ENCODE results near the gene TARM1. TPM values are rescaled to one million over a fixed set of nuclear protein-coding genes. Genes with fewer than 3 reads are reported as not detected.
A peak's percentile ranks its signal among the peaks of the same experiment; 100 is the strongest.
"Not testable (repeated sequence)": the region's sequence is repeated elsewhere in the genome, so short reads cannot be mapped to it uniquely, and the experiment has no call there.

Gene TARM1
- polyA plus RNA-seq, 1 donor, result not detected

DNA sequence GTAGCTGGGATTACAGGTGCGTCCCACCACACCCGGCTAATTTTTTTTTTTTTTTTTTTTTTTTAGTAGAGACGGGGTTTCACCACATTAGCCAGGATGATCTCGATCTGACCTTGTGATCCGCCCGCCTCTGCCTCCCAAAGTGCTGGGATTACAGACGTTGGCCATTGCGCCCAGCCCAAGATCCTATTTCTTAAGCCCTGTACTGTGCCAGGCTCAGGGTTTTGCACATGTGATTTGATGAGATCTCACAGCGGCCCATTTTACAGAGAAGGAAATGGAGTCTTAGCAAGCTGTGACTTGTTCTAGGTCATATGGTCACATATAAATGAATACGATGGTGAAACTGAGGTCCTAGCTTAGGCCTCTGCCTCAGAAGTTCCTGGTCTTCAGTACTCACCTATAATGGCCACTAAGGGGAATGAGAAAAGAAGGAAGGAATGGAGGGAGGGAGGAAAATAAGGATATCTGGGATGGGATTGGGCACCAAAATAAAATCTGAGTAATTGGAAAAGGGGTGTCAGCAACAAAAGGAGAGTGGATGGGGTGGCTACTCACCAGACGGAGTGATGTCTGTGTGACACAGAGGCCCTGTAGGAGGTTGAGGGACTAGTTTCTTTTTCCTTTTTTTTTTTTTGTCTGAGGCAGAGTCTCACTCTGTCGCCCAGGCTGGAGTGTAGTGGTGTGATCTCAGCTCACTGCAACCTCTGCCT lies 18.2 kb upstream of the TARM1 start:
- no peak for DNase-seq

DNA sequence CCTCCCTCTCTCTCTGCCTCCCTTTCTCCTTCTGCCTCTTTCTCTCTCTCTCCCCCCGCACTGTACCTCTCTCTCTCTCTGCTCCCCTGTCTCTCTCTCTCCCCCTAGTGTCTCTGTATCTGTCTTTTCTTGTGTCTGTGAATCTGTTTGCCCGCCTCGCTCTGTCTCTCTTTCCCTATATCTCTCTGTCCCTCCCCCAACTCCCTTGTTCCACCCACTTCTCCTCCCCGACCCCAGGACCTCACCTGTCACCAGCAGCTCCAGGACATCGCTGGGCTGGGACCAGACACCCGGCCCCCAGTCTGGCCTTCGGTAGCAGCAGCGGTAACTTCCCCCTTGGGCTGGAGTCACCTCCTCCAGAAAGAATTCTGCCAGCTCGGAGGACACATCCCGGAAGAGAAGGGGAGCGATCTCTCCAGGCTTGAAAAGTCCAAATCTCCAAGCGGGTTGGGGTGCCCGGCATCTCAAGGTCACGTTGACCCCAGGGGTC lies 15.5 kb upstream of the TARM1 start:
- DNase-seq, result no peak

DNA sequence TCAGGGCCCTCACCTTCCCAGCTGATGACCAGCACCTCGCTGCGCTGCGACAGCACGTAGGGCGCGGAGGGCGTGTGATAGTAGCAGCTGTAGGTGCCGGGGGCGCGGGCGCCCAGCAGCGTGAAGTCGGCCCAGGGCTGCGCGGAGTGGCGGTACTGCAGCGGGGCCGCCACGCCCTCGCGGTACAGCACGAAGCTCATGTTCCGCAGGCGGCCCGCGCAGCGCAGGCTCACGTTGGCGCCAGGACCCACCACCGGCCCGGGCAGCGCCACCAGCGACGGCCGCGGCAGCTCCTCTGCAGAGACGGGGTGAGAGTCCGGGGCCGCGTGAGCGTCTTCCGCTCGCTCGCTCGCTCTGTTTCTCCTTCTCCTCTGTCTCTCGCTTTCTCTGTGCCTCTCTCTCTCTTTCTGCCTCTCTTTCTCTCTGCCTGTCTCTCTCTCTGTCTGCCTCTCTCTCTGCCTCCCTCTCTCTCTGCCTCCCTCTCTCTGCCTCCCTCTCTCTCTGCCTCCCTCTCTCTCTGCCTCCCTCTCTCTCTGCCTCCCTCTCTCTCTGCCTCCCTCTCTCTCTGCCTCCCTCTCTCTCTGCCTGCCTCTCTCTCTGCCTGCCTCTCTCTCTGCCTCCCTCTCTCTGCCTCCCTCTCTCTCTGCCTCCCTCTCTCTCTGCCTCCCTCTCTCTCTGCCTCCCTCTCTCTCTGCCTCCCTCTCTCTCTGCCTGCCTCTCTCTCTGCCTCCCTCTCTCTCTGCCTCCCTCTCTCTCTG lies 14.9 kb upstream of the TARM1 start:
- peak; percentile 34 for DNase-seq

DNA sequence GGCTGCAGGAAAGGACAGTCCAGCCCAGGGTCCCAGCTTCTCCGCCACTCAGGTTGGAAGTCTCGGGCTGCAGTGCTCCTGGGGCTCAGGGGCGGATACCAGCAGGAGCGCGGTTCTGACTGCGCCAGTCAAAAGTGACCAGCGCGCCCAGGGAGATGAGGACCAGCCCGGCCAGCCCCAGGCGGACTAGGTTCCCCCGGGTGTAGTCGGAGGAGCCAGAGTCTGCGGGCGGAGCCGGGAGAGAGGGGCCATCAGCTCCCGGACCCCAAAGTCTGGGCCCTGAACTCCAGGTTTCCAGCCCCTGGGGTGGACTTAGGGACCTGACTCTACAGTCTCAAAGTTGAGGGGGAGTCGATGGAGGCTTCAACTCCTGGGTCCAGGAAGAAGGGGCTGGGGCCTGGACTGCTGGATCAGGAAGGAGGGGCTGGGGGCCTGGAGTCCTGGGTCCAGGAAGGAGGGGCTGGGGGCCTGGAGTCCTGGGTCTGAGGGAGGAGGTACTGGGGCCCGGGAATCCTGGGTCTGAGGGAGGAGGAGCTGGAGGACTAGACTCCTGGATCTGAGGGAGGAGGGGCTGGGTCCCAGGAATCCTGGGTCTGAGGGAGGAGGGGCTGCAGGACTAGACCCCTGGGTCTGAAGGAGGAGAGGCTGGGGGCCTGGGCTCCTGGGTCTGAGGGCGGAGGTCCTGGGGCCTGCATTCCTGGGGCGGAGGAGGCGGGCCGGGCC lies 14.1 kb upstream of the TARM1 start:
- DNase-seq, result no peak

DNA sequence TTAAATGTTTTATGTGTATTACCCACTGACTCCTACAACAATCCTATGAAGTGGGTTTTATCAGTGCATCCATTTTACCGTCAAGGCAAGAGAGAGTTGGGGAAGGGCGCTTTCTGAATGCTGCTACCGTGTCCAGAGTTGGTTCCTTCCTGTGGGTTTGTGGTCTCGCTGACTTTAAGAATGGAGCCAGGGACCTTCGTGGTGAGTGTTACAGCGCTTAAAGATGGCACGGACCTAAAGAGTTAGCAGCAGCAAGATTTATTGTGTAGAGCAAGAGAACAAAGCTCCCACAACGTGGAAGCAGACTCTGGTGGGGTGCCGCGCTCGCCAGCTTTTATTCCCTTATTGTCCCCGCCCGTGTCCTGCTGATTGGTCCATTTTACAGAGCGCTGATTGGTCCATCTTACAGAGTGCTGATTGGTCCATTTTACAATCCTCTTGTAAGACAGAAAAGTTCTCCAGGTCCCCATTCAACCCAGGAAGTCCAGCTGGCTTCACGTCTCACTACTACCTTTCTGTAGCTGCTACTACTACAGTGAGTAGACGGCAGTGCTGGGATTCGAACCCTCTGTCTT lies 13.3 kb upstream of the TARM1 start:
- DNase-seq, result no peak

DNA sequence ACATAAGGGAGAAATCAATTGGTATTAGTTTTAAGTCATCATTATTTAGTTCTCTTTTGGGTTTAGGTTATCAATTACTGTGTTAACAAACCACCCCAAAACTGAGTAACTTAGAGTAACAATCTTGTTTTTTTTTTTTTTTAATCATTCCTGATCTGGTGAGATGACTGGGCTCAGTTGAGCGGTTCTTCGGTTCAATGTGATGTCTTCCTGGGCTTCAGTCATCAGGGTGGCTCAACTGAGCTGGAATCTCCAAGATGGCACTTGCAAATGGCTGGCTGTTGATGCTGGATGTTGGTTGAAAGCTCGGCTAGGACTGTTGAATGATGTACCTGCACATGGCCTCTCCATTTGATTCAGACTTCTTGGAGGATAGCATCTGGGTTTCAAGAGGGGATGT lies 3.2 kb upstream of the TARM1 start:
- DNase-seq, result no peak

DNA sequence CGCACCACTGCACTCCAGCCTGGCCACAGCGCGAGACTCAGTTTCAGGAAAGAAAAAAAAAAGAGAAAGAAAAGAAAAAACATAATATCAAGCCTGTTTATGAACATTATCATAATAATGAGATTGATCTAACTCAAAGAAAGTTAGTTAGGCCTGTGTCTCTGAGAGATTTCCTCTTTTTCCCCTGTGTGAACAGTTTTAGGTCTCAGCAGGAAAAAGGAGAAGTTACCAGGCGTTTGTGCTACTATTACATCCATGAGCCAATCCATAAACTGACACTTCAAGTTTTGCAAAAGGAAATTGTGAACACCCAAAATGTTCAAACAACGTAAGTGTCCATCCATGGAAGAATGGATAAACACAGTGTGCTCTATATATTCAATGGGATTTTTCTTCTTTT lies 3.8 kb downstream of the TARM1 start:
- DNase-seq, result no peak

DNA sequence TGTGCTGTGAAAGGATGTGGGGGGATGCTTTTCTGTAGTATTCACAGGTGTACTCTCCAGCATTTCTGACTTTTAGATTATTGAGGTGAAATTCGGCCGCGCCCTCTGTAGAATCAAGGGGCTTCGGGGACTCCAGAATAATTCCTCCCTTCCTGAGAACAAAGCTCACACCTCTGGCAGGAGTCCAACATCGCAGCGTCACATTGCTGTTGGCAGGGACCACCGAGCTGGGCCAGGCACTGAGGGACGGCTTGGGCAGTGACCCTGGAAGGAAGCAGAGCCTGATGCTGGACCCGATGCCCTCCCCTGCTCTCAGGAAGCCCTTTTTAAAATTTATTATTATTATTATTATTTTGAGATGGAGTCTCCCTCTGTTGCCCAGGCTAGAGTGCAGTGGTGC lies 6.3 kb downstream of the TARM1 start:
- DNase-seq, result no peak

DNA sequence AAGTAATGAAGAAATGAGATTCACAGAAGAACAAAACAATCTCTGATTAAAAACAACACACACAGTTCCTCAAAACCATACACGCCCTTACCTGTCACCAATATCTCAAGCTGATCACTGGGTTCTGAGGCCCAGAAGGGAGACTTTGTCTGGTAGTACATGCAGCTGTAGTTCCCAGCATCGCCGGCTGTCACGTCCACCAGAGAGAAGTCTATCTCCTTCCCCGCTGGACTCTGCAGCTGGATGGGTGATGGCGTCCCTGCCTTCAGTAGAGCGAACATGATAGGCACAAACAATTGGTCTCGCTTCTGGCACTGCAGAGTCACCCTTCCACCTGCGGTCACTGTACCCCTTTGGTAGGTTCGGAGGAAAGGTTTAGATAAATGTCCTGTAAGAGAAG lies 7.3 kb downstream of the TARM1 start:
- DNase-seq, result no peak

DNA sequence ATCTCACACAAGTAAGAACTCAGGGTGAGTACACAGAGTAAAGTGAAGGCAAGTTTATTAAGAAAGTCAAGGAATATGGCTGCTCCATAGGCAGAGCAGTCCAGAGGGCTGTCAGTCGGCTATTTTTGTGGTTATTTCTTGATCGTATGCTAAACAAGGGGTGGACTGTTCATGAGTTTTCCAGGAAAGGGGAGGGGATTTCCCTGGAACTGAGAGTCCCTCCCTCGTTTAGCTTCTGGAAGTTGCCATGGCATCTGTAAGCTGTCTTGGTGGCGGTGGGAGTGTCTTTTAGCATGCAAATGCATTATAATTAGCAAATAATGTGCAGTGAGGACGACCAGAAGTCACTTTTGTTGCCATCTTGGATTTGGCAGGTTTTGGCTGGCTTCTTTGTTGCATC lies 11.7 kb downstream of the TARM1 start:
- no peak for DNase-seq

DNA sequence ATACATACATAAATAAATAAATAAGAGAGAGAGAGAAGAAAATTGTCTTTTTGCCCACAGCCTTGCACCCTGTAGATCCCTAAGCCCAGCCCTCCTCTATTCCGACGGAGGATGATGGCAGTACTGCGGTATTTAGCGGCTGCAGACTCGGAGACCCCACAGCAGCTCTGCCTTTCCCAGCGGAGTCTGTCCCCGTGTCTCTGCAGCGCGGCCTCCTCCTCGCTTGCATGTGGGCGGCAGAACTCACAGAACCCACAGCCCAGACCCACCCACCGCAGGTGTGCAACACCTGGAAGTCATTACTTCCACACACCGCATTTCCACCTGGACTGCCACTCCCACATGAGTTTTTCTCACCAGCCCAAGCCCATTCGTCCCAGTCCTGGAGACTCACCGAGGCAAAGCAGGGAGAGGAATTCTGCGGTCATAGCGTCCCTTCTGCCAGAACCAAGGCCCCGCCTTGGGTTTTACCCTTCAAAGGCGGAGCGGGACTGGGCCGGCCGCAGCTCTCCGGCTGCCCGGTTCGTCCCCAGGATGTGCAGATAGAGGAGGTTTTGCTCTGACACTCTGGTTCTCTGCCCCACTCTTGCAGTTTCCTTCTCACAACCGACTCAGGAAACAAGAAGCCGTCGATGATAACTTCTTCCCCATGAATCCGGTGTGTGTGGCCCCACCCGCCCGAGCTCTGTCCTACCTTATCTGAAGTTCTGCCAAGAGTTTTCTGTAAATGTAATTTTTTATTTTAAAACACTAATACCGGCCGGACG lies 17.6 kb downstream of the TARM1 start, which contains the start of gene VSTM1:
Gene VSTM1 (minus strand): TSS at position 548 of the 767 bp plus-strand sequence. CDS start 120 bp downstream, at position 428.
- no peak for DNase-seq

DNA sequence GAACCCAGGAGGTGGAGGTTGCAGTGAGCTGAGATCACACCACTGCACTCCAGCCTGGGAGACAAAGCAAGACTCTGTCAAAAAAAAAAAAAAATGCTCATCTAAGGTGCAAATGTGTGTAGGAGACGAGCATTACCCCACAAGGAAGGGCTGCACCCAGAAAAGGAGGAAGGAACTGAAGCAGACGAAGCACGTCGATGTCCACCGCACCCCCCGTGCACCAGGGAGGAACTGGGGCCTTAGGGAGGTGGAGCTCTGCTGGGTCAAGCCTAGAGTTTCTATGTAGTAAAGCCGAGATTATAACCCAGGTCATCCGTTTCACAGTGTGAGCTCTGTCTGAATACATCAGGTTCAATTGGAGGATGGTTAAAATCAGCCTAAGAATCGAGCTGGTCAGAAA lies 18.5 kb downstream of the TARM1 start:
- no peak for DNase-seq

DNA sequence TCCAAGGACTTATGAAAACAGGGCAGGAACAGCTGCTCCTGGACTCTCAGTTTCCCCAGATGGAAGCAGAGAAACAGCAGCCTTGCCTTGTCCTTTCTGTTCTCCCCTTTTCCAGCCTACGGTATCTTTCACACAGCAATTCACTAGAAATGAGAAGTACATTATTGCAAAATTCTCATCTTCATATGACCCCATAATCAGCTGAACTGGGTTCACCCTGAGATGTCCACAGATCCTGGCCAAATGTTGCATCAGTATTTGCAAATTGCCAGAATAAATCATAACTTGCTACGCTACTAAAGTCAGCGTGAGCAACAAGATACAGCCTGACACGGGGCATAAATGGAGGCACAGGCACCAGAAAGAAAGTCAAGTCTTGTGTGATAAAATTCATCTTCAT lies 33.5 kb downstream of the TARM1 start:
- DNase-seq, result no peak

DNA sequence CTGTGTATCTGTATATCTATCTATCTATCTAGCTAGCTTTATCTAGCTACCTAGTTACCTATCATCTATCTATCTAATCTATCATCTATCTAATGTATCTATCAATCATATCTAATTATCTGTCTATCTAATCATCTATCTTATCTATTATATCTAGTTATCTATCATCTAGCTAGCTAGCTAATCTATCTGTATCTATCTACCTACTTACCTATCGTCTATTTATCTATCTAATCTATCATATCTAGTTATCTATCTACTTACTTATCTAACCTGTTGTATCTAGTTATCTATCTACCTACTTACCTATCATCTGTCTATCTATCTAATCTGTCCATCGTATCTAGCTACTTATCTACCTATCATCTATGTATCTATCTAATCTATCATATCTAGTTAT lies 35.4 kb downstream of the TARM1 start:
- DNase-seq, result no peak

DNA sequence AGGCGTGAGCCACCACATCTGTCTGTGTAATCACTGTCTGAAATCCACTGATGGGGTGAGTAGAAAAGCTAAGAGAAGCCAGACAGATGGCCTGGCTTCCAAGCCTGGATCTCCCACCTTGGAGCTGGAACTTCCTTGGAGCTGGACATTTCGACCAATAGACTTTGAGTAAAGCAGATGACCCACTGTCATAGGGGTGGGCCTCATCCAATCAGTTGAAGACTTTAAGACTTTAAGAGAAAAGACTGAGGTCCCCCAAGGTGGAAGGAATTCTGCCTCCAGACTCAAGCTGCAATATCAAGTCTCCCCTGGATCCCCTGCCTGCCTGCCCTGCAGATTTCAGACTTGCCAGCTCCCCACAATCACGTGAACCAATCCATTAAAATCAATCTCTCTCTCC lies 38.2 kb downstream of the TARM1 start:
- DNase-seq, result no peak

DNA sequence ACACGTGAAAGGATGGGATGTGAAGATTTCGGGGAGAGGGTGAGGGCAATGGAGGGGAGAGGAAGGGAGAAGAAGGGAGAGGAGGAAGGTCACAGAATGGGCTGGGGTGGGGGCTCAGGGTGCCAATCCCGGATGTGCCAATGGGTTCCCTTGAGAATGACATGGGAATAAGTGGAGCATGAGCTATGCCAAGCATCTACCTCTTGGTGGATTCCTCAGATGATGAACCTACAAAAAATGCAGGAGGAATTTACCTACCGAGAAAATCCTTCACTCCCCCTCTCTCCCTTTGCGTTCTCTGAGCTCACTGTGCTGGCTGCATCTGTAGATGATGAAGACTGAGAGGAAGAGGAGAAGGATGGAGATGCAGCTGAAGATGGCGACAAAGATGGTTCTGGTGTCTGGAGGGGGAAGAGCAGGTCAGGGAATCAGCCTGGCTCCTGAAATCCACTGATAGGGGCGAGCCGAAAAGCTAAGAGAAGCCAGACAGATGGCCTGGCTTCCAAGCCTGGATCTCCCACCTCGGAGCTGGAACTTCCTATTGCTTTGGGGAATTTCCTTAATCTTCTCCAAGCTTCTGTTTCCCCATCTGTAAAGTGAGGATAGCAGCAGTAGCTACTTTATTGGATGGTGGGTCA lies 39.1 kb downstream of the TARM1 start:
- no peak for DNase-seq

DNA sequence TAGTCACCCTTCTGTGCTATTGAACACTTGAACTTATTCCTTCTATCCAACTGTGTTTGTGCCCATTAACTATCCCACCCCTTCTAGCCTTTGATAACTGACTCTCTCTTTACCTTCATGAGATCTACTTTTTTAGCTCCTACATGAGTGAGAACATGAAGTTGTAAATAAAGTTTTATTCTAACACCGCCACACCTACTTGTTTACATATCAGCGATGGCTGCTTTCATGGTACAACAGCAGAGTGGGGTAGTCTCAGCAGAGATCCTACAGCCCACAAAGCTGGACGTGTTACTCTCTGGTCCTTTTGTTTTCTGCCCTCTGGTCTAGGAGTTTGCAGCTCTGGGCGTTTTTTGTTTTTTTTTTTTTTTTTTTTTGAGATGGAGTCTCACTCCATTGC lies 41.2 kb downstream of the TARM1 start:
- no peak for DNase-seq

DNA sequence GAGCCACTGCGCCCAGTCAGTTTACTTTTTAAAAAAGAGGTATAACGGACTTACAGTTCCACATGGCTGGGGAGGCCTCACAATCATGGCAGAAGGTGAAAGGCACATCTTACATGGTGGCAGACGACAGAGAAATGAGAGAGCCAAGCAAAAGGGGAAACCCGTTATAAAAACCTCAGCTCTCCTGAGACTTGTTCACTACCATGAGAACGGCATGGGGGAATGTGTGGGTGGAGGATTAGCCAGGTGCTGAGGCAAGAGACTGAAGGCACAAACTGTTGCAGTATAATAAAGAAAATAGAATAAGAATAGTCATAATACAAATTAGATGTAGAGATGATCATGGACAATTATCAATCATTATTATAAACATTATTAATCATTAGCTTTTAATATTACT lies 44.6 kb downstream of the TARM1 start:
- DNase-seq, result not testable (repeated sequence)

DNA sequence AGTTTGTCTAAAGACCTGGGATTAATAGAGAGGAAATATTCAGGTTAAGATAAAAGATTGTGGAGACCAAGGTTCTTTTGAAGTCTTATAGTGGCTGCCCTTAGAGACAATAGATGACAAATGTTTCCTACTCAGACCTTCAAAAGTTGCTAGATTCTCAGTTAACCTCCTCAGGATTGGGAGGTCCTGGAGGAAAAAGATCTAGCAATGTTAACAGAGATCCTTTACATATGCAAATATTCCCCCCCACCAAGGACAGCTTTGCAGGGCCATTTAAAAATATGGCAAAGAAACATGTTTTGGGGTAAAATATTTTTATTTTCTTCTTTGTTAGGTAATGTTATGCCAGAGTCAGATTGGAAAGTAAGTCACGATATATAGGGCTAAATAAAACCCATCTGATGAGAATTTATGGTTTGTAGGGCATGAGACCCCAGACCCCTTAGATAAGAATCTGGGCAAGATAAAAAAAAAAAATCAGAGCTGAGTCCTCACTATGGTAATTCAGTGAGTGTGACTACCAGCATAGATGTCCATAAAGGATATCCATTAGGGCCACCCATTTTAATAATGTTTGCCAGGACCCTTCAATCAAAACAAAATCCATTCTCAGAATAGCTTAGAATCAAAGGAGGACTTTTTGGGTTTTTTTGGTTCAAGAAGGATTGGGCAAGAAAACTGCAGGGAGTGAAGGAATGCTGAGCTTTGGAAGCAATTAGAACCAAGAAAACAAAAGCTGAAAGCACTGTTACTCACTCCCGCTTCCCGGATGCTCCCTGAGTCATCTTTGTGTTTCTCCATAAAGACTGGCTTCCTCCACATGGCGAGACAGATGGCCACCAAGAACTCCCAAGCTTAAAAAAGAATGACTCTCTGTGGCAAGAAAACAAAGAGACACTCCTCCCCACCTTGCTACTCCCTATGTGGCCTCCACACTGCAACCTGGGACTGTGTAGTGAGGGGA lies 45.7 kb downstream of the TARM1 start:
- no peak for DNase-seq

DNA sequence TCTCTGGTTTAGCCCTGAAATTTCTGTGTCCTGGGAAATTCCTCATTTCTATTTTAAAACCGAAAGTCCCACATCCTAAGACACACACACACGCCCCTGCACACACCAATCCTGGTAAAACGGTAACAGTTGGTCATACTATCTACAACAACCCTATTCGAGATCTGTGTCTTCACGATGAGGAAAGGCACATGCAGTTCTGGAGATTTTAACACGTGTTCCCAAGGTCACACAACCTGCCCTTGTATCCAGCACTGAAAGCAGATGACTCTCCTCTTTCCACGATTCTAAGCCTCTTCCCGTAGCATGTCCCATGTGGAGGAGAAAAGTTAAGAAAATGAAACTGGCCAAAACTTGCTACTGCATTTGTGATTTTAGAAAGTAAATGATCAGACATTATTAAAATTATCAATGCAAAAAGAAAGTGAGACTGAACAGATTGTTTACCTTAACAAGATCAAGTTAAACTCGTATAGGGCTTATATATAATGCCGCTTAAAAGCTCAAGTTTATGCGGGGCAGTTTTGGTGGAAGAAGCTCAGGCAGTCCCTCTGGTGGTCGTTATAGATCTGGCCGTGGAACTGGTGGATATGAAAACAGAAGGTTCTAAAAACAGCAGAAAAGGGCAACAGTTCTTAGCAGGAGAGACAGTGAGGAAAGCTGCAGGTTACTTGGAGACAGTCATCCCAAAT lies 50.1 kb downstream of the TARM1 start:
- no peak for DNase-seq

All from hindlimb muscle (tissue), 1 donor.